GM18508 (cell line): Measurements from ENCODE around the gene TXNRD1.
"Not testable (repeated sequence)": the region's sequence is repeated elsewhere in the genome, so short reads cannot be mapped to it uniquely, and the experiment has no call there.

Experiments
- ATAC-seq: cut with Tn5 transposase; IDR thresholded peaks from one replicate; pipeline ENCODE4 v1.9.1; 2021; ENCODE audit warnings: moderate number of reproducible peaks; ENCODE audit not compliant: insufficient read depth, unreplicated experiment

Gene TXNRD1

GRCh38 chr12:104232609-104233280, 17.2 kb downstream of the TXNRD1 start:
- no peak for ATAC-seq

- no peak for ATAC-seq
Observed at GRCh38 chr12:104234926-104235499, 19.4 kb downstream of the TXNRD1 start.

- no peak for ATAC-seq
Observed at GRCh38 chr12:104237930-104238329, 22.4 kb downstream of the TXNRD1 start.

GRCh38 chr12:104242546-104243206, 27.1 kb downstream of the TXNRD1 start:
- no peak for ATAC-seq

- no peak for ATAC-seq
Observed at GRCh38 chr12:104243551-104243950, 28.0 kb downstream of the TXNRD1 start.

- ATAC-seq = no peak
Observed at GRCh38 chr12:104243971-104244370, 28.4 kb downstream of the TXNRD1 start.

DNA sequence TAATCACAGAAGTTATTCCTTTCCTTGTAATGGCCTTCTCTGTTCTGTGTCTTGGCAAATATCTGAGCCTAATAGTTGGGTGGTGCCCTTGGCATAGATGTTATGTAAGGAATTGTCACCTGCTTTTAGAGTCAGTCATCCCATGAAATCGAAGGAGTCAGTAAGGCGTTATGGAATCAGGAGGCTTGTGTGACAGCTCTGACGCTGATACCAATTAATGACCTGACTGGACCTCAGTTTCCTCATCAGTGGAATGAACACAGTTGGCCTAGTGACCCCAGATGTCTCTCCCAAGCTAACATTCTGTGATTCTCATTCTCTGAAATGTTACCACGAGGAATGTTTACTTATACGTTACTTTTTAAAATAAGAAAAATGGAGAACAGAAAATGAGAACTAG, 32.1 kb downstream of the TXNRD1 start:
- no peak for ATAC-seq

DNA sequence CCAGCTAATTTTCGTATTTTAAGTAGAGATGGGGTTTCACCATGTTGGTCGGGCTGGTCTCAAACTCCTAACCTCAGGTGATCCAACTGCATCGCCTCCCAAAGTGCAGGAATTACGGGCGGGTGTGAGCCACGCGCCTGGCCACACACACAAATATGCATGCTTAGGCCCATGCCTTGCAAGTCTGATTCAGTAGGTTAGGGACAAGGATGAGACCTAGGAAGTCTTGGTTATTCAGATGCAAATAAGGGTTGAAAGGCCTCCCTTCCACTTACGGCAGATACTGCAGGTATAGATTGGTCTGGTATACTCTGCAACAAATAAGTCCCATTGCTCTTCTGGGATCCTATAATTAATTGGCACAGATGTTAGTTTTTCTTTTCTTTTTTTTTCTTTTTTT, 32.9 kb downstream of the TXNRD1 start:
- ATAC-seq = no peak

DNA sequence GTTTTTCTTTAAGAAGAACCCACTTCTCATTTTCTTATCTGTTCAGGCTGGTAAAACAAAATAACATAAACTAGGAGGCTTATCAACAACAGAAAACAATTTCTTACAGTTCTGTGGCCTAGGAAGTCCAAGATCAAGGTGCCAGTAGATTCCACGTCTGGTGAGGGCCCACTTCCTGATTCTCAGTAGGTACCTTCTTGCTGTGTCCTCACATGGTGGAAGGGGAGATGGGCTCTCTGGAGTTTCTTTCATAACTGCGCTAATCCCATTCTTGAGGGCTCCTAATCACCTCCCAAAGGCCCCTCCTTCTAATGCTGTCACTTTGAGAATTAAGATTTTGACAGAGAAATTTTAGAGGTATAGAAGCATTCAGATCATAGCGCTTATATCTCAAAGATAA, 33.4 kb downstream of the TXNRD1 start:
- ATAC-seq = no peak

GRCh38 chr12:104249898-104250297, 34.3 kb downstream of the TXNRD1 start:
- ATAC-seq = no peak

- ATAC-seq = no peak
Observed at GRCh38 chr12:104250366-104251125, 35.0 kb downstream of the TXNRD1 start.

GRCh38 chr12:104257913-104258472, 42.4 kb downstream of the TXNRD1 start:
- no peak for ATAC-seq

DNA sequence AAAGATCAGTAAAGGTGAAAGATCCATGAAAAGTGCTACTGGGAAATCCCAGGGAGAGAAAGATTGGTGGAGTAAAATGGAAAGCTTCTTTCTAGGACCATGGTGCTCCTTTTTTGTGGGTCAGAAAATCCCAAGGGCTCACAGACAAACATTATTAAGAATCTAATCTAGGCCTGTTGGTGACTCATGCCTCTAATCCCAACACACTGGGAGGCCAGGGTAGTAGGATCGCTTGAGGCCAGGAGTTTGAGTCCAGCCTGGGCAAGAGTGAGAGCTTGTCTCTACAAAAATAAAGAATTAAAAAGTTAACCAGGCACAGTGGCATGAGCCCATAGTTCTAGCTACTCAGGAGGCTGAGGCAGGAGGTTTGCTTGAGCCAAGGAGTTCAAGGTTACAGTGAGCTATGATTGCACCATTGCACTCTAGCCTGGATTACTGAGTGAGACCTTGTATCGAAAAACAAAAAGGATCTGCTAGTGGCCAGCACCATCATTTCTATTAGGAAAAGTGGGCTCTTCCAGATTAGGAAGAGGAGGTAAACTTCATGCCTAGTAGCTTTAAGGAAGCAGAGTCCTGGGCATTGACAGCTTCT, 43.0 kb downstream of the TXNRD1 start:
- no peak for ATAC-seq

DNA sequence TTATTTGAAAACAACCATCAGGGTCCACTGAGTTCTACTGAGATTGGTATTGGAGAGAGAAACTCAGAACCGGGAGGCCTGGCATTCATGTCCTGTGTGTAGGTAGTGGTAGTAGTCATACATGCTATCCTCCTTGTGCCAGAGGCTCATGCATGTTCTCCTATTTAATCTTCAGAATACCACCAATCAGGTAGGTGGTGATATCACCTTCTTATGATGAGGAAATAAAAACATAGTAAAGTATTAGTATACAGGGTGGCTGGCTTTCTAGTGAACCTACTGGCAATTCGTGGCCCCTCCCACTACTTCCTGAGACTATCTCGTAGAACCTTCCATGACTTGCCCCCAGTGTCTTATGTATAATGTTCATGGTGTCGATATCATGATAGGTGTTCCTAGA, 47.4 kb downstream of the TXNRD1 start:
- ATAC-seq = no peak

DNA sequence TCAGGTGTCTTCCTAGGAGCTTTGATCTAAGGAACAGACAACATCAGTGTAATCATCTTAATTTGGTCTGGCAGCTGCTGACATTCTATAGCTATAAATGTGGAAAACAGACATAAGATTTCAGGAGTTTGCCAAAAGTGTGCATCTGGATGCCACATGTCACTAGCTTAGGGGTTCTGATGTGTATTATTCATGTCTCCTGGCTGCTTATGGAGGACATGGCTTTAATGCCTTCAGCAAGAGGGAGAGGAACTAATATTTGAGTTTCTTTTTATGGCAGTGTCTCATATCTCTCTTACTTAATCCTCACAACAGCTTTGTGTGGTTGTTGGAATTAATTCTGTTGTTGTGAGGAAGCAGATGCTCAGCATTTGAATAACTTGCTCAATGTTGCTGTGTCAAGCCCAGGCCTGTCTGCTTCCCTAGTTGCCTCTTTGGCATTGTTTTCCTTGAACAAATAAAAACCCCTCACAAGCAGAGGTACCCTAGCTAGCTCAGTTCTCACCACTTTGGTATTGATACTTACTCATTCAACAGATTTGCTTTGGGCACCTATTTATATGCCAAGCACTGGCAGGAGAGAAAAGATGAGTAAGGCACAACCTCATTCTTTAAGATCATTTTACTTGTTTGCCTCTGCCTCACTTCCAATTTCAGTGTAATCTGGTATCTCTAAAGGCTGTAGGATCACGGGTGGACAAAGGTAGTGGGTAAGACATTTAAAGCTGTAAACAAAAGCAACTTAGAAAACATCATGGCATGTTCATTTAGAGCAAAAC, 48.2 kb downstream of the TXNRD1 start:
- no peak for ATAC-seq

DNA sequence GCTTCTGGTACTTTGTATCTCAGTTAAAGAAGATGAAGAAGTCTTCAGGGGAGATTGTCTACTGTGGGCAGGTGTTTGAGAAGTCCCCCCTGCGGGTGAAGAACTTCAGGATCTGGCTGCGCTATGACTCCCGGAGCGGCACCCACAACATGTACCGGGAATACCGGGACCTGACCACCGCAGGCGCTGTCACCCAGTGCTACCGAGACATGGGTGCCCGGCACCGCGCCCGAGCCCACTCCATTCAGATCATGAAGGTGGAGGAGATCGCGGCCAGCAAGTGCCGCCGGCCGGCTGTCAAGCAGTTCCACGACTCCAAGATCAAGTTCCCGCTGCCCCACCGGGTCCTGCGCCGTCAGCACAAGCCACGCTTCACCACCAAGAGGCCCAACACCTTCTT, 49.9 kb downstream of the TXNRD1 start:
- ATAC-seq = not testable (repeated sequence)

DNA sequence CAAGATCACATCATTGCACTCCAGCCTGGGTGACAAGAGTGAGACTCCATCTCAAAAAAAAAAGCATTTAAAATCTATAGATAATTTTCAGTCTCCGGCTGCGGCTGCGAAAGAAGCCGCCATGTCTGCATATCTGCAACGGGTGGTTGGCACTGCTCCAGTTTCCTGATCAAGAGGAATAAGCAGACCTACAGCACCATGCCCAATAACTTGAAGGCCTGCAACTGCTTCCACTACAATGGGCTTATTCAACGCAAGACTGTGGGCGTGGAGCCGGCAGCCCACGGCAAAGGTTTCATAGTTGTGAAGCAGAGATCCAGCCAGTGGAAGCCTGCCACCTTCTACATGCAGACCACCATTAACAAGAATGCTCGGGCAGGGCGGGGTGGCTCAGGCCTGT, 57.4 kb downstream of the TXNRD1 start:
- no peak for ATAC-seq

GRCh38 chr12:104273503-104273902, 57.9 kb downstream of the TXNRD1 start:
- ATAC-seq = no peak

DNA sequence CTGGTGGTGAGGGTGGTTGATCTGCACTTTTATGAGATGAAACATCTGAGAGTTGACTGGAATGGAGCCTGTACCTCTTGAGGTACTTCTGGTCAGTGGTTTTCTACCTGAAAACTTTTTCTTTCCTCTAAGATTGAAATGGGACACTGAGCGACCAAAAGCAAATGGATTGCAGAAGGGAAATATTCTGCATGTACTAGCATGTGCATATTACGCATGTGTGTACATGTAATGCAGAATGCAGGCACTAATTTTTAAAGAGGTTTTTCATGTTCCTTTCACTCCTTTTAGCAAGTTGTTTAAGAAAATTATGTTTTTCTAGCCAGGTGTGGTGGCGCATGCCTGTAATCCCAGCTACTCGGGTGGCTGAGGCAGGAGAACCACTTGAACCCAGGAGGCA, 59.2 kb downstream of the TXNRD1 start:
- ATAC-seq = no peak

GRCh38 chr12:104275689-104276088, 60.1 kb downstream of the TXNRD1 start:
- no peak for ATAC-seq
